Frontal cortex (tissue), 4 donors: ENCODE results near the gene A1BG. TPM values are rescaled to one million over a fixed set of nuclear protein-coding genes. Genes with fewer than 3 reads are reported as not detected.

Experiments
- DNase-seq, 2 donors: peaks; one replicate each; pipeline ENCODE4 v3.0.0; 2012; ENCODE audit warnings: low spot score in 2 of 2
- FAIRE-seq: peaks from 2 replicates; lab custom pipeline; 2012; peaks lifted over from hg19 to GRCh38; lab: Jason Lieb, UNC
- total RNA-seq: library from RNA; depleted of rRNA; stranded (reverse); fragments of >200 nt; gene quantifications from one replicate; pipeline ENCODE4 v1.2.3, GENCODE V29; 2014
- donor health status: control.
- donor health status: control.
- donor health status: control.

Gene A1BG
- total RNA-seq, 1 donor from 2014 or later = 0.41 TPM

DNA sequence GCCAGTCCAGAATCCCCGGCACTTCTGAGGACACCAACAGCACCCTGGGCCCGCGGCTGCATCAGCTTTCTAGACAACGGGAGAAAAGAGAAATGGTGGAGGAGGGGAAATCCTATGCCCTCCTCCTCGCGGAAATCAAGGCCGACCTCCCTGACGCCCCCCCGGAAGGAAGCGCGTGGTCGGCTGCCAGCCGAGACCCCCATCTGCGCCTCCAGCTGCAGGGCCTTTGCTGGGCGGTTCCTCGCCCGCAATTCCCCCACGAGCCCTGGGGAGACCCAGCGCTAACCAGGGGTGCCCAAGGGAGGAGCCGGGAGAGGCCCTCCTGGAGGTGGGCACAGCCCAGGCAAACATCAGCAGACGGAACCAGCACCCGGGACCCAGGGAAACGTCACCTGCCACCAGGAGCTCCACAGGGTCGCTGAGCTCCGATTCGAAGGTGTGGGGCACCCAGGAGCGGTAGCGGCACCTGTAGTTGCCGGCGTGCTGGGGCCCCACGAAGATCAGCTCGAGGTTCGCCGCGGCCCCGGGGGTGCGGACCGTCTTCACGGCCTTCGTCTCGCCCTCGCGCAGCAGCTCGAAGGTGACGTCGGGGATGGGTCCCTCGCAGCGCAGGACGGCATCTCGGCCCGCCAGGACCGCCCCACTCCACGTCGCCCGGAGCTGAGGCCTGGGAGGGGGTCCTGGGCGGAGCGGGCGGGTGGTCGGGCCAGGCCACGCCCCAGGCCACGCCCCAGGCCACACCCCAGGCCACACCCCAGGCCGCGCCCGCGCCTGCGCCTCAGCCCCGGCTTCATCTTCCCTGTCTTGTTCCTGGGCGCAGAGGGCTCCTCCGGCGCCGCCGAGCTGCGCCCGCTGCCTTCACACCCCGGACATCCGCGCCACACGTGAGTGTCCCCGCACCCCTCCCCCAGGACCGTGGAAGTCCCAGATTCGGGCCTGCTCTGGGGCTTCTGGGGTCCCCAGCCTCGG is 6.0 kb downstream of the A1BG start:
- DNase-seq = peak; percentile 89
- no peak for FAIRE-seq

DNA sequence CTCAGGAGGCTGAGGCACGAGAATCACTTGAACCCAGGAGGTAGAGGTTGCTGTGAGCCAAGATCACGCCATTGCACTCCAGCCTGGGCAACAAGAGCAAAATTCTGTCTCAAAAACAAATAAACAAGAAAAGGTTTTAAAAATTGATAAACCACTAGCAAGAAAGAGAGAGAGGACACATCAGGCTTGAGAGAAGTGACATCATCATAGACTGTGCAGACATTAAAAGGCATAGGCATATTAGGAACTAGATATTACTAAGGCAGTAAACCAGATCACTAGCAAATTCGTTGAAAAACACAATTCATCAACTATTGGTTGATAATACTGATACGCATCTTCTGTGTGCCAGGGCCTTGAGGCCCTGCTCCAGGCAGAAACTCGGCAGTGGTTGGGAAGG is 7.7 kb downstream of the A1BG start:
- no peak for FAIRE-seq
- DNase-seq = no peak

DNA sequence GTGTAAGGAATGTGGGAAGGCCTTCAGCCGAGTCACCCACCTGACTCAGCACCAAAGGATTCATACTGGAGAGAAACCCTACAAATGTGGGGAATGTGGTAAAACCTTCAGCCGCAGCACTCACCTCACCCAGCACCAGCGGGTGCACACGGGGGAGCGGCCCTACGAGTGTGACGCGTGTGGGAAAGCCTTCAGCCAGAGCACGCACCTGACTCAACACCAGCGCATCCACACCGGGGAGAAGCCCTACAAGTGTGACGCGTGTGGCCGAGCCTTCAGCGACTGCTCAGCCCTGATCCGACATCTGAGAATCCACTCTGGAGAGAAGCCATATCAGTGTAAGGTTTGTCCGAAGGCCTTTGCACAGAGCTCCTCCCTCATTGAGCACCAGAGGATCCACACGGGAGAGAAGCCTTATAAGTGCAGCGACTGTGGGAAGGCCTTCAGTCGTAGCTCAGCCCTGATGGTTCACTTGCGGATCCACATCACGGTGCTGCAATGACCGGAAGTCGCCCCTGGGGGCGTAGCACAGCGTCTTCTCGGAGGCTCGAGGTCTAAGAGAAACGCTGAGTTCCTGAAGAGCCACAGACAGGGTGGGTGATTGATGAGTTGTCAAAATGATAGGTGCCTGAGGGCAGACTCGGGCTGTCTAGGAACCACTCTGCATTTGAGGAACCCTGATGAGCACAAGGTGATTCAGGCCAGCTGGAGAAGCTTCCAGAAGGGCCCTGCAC is 14.3 kb downstream of the A1BG start:
- FAIRE-seq (no peak), DNase-seq (no peak)

DNA sequence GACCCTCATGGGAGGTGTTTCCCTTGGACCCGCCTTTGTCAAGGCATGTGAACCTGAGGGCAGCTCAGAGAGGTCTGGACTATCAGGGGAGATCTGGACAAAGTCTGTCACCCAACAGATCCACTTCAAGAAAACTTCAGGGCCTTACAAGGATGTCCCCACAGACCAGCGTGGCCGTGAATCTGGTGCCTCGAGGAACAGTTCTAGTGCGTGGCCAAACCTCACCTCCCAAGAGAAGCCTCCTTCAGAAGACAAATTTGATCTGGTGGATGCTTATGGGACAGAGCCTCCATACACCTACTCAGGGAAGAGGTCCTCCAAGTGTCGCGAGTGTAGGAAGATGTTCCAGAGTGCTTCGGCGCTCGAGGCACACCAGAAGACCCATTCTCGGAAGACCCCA is 15.0 kb downstream of the A1BG start:
- FAIRE-seq = no peak
- DNase-seq = no peak

DNA sequence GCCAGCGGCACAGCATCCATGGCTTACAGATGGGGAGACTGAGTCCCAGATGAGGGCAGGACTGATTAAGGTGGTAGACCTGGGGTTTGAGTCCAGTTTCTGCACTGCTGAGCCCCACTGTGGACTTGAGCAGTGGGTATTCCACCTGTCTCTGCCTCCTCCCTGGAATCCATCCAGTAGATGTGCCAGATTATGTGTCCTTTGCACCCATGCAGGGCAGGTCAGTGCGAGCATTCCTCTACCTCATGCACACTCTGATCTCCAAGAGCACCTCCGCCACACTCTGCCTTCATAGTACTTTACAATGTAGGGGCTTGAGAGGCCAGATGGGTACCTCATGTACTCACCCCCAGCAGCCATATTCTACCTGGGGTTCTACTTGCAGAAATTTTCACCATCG is 16.5 kb downstream of the A1BG start:
- no peak for FAIRE-seq
- no peak for DNase-seq

DNA sequence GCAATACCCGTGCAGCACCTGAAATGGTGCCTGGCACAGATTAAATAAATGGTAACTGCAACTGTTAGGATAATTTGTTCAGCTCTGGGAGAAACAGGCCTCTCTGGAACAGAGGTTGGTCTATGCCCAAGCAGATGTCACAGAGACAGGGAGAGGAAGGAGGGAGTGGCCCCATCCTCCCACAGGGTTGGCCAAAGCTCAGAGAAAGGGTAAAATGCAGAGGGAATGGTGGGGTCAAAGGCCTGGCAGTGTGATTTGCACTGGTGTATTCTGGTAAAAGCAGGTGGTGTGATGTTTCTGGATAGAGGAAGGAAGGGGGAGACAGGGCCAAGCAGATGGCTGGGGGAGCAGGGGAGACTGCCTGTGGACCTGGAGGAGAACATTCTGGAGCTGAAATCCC is 17.1 kb downstream of the A1BG start:
- DNase-seq (no peak), FAIRE-seq (no peak)

DNA sequence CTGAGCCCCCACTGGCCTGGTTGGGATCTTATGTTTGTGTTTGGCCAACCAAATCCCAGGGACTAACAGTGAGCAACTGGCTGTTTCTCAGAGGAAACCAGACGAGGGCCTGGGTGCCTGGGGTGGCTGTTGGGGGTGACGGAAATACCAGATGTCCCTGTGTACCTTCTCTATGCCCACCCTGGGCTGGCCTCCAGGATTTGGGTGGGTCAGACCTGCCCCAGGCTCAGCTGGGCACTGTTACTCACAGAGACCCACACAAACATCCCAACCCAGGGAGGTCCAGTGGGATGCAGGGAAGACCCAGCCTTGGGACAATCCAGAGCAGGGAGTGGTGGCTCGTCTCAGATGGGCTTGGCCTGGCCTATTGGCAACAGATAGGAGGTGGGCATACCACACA is 17.7 kb downstream of the A1BG start:
- DNase-seq (no peak), FAIRE-seq (no peak)

DNA sequence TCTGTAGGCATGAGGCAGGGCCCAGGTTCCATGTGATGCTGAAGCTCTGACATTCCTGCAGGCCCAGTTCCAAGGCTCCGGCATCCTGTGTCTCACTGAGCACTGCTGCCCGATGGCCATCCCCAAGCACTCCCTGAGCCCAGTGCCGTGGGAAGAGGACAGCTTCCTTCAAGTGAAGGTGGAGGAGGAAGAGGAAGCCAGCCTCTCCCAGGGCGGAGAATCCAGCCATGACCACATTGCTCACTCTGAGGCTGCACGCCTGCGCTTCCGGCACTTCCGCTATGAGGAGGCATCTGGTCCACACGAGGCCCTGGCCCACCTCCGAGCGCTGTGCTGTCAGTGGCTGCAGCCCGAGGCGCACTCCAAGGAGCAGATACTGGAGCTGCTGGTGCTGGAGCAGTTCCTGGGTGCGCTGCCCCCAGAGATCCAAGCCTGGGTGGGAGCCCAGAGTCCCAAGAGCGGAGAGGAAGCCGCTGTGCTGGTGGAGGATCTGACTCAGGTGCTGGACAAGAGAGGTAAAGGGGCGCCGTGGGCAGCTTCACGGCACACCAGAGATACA is 18.5 kb downstream of the A1BG start:
- DNase-seq (no peak), FAIRE-seq (no peak)

DNA sequence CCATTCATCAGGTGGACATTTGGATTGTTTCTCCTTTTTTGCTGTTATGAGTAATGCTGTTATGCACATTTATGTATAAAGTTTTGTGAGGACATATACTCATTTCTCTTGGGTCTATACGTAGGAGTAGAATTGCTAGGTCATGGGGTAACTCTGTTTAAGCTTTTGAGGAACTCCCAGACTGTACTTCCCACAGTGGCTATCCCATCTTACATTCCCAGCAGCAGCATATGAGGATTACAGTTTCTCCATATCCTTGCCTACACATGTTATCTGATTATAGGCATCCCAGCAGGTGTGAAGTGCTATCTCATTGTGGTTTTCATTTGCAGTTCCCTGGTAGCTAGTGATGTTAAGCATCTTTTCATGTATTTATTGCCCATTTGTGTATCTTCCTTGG is 20.6 kb downstream of the A1BG start:
- DNase-seq = no peak
- FAIRE-seq = no peak

DNA sequence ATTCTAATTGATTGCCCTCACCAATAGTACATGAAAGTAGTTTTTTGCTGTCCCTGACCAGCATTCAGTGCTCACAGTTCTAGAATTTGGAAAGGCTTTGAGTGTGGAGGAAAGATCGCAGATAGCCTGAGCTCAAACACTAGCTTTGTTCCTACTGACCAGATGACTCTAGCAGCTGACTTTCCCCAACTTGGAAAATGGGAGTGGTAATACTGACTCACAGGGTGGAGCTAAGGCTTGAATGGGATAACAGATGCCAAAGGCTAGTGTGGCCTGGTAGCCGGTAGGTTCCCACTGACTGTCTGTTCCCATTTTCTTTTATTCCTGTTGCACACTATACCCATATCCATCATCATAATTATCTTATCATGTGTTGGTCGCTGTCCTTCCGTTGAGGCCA is 22.8 kb downstream of the A1BG start:
- peak in 1 of 2 donors; percentile 75 for DNase-seq
- FAIRE-seq = no peak

DNA sequence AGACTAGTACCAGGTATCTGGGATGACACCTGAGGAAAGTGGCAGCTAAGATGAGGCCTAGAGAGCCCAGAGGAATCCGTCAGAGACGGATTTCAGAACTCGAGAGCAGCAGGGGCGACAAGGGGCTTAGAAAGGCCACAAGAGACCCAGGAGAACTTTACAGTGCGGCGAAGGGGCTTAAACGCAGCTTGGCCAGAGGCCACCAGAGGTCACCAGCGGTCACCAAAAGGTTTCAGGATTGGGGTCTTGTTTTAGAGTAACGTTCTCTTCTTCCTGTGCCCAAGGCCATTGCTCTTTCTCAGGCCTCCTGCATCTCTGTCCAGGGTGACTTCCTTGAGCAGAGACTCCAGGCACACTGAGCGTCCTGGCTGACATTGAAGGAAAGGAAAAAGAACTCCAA is 24.3 kb downstream of the A1BG start:
- DNase-seq = no peak
- no peak for FAIRE-seq

DNA sequence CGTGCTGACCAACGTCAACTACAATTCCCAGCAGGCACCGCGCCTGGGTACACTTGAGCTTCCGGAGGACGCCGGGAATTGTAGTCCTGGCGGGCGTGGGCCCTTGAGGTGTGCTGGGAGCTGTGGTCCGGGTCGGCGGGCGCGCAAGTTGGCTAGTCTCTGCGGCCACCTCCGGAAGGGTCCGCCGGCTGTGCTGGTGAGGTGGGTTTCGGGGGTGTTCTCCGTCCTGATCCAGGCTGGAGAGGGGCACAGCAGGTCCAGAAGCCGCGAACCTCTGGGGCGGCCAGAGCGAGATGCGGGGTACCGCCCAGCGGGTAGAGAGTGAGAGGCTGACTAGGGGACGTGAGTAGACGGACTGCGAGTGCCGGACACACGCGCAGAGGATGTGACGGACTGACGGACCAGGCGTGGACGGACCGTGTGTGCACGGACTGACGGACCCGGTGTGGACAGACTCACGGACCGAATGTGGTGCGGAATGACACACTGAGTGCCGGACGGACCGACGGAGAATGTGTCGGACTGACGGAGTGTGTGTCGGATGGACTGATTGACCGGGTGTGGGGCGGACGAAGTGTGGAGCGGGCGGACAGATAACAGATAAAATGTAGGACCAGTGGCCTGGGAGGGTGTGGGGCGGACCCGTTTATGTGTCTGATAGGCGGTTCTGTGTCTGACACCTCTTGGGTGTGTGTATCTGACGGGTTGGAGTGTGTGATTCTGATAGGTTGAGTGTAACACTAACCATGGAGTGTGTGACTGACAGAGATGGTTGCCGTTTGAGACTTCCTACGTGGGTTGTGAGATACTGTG is 26.2 kb downstream of the A1BG start, which contains the start of gene ZSCAN22:
Gene ZSCAN22, plus strand, starts transcription at position 81 of the 813 bp plus-strand sequence. CDS start 7,809 bp downstream, outside the sequence.
- DNase-seq (peak; percentile 87 to 94), FAIRE-seq (no peak)

DNA sequence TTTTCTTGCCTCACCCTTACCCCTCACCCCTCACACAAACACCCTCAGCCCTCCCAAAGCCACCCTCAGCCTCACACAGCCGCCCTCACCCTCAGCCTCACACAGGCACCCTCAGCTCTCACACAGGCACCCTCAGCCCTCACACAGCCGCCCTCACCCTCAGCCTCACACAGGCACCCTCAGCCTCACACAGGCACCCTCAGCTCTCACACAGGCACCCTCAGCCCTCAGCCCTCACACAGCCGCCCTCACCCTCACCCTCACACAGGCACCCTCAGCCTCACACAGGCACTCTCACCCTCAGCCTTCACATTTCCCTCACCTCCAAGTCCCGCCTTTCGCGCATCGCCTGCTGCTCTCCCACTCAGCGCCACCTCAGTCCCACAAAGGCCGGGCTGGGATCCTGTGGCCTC is 26.8 kb downstream of the A1BG start:
- DNase-seq = no peak
- no peak for FAIRE-seq

DNA sequence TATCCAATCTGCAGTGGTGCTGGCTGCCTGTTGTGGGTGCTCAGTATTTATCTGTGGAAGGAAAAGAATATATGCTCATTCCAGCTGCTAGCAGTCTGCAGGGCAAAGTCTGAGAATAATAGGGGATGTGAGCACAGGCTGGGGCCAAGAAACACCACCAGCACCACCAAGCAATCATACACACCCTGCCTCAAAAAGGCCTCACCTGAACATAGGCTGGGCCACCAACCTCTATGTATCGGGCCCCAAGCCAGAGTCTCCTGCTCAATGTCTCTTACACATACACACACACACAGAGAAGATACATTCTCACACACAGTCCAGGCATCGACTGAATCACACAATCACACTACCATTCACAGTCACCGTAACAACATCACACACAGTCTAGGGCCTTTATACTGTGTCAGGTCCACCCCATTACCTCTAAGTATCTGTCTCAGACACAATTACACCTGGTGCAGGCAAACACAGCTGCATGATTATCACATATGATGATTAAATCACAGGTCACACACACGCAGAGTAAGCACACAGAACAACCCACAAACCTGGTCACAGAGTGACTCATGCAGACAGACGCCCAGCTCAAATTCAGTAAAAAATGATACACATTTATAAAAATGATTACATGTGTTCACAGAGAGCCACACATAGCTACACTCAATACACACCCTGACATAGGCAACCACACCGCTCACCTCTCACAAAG is 27.8 kb downstream of the A1BG start:
- FAIRE-seq (no peak), DNase-seq (no peak)

DNA sequence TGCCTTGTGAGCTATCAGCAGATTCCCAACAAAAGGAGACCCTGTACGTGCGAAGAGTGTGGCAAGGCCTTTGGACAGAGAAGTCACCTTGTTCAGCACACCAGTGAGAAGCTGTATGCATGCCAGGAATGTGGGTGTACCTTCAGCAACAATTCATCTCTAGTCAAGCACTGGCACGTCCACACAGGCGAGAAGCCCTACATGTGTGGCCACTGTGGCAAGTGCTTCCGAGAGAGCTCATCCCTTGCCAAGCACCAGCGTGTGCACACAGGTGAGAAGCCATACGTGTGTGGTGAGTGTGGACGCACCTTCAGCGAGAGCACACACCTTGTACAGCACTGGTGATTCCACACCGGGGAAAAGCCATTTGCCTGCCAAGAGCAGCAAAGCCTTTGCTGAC is 34.1 kb downstream of the A1BG start:
- no peak for DNase-seq
- FAIRE-seq = no peak

DNA sequence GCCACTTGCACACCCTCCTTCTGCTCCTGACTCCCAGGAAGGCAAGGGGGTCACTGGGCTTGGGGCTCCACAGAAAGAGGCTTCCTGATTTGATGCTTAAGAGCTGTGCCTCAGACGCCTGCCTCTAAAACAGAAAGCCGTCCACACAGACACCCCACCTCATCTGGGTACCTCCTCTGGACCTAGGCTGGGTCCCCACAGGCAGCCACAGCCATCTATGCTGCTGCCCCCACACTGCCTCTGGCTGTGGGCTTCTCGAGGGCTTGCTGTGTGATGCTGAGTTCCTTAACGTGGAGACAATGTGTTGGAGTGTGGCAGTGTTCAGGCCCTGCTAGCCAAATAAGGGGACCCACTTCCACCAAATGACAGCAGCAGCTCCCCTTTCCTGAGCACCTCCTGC is 35.0 kb downstream of the A1BG start:
- FAIRE-seq = no peak
- no peak for DNase-seq

DNA sequence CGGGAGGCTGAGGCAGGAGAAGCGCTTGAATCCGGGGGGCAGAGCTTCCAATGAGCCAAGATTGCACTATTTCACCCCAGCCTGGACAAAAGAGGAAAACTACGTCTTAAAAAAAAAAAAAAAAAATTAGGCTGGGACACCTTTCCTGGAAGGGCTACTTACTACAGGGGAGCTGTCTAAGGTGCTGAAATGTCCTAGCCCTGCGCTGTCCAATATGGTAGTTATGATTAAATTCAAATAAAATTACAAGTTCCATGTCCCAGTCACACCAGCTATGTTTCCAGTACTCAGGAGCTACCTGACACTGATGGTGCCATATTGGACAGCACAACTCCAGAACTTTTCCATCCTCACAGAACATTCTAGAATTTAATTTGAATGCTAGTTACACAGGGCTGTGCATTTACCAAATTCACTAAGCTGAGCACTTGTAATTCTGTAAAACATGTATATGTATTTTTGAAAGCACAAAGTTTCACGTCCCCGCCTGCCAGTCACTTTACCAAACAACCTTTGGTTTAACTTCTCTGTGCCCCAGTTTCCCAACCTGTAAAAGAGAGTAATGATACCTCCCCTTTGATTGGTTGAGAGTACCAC is 35.7 kb downstream of the A1BG start:
- no peak for DNase-seq
- FAIRE-seq = no peak

DNA sequence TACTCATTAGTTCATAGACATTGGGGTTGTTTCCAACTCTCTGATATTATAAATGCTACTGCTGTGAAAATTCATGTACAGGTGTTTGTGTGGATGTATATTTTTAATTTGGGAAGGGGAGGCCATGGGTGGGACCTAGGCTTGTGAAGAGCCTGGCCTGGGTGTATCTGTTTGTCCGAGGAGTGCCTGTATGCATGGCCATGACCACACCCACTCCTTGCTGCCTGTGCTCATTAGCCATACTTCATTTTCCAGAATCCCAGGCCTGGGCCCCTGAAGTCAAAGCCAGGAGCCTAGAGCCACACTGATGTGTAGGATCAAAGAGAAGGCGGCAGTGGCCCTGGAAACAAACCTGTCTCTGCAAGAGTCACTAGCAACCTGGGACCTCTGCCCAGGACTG is 37.7 kb downstream of the A1BG start:
- DNase-seq (no peak), FAIRE-seq (no peak)

DNA sequence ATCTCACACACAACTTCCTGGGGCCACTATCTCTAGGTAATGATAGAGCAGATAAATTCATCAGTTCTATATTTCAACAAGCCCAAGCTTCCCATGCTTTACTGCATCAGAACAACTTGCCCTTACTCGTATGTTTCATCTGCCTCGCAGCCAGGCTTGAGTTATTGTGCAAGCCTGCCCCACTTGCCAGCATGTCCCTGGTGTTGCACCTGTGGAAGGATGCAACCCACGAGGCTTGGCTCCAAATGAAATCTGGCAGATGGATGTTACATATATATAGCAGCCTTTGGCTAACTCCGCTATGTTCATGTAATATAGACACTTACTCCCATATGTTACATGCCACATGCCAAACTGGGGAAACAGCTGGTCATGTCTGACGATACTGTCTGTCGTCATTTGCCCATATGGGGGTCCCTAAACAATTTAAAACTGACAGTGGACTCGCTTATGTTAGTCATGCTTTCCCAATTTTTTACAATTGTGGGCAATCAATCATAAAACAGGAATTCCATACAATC is 41.9 kb downstream of the A1BG start:
- FAIRE-seq (no peak), DNase-seq (no peak)
